ENCODE results near the gene LAMB3. TPM values are rescaled to one million over a fixed set of nuclear protein-coding genes. Genes with fewer than 3 reads are reported as not detected.

LAMB3 gene
- total RNA-seq, 1 experiment from 2014 or later = 0.85 TPM

- TF ChIP-seq PREB (CRISPR knock-in tag; IDR thresholded peaks at IDR 0.05; ENCODE audit: borderline replicate concordance) (no peak), ZMAT4 (CRISPR knock-in tag; IDR thresholded peaks at IDR 0.05) (no peak), ZNF416 (CRISPR knock-in tag; IDR thresholded peaks at IDR 0.05) (no peak), ZBTB21 (CRISPR knock-in tag; IDR thresholded peaks at IDR 0.05; ENCODE audit: borderline replicate concordance) (no peak), JAZF1 (CRISPR knock-in tag; IDR thresholded peaks at IDR 0.05) (no peak)
- TF ChIP-seq, protein P1, sequence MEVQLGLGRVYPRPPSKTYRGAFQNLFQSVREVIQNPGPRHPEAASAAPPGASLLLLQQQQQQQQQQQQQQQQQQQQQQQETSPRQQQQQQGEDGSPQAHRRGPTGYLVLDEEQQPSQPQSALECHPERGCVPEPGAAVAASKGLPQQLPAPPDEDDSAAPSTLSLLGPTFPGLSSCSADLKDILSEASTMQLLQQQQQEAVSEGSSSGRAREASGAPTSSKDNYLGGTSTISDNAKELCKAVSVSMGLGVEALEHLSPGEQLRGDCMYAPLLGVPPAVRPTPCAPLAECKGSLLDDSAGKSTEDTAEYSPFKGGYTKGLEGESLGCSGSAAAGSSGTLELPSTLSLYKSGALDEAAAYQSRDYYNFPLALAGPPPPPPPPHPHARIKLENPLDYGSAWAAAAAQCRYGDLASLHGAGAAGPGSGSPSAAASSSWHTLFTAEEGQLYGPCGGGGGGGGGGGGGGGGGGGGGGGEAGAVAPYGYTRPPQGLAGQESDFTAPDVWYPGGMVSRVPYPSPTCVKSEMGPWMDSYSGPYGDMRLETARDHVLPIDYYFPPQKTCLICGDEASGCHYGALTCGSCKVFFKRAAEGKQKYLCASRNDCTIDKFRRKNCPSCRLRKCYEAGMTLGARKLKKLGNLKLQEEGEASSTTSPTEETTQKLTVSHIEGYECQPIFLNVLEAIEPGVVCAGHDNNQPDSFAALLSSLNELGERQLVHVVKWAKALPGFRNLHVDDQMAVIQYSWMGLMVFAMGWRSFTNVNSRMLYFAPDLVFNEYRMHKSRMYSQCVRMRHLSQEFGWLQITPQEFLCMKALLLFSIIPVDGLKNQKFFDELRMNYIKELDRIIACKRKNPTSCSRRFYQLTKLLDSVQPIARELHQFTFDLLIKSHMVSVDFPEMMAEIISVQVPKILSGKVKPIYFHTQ (CRISPR knock-in tag; IDR thresholded peaks at IDR 0.05) = no peak
Observed at GRCh38 chr1:209585672-209586071, 66.6 kb downstream of the LAMB3 start (continued).

GRCh38 chr1:209585197-209585596, 67.0 kb downstream of the LAMB3 start:
- ATAC-seq (no peak), DNase-seq (ENCODE audit: low spot score) (no peak)
- no peak for TF ChIP-seq SMAD4 (CRISPR knock-in tag; IDR thresholded peaks at IDR 0.05)
- no peak for TF ChIP-seq MXD4 (CRISPR knock-in tag; IDR thresholded peaks at IDR 0.05; ENCODE audit: borderline replicate concordance)
- TF ChIP-seq NFE2L1 (CRISPR knock-in tag; IDR thresholded peaks at IDR 0.05) = no peak
- TF ChIP-seq ESRRA (CRISPR knock-in tag; IDR thresholded peaks at IDR 0.05; ENCODE audit: borderline replicate concordance) = no peak
- TF ChIP-seq, protein P2, sequence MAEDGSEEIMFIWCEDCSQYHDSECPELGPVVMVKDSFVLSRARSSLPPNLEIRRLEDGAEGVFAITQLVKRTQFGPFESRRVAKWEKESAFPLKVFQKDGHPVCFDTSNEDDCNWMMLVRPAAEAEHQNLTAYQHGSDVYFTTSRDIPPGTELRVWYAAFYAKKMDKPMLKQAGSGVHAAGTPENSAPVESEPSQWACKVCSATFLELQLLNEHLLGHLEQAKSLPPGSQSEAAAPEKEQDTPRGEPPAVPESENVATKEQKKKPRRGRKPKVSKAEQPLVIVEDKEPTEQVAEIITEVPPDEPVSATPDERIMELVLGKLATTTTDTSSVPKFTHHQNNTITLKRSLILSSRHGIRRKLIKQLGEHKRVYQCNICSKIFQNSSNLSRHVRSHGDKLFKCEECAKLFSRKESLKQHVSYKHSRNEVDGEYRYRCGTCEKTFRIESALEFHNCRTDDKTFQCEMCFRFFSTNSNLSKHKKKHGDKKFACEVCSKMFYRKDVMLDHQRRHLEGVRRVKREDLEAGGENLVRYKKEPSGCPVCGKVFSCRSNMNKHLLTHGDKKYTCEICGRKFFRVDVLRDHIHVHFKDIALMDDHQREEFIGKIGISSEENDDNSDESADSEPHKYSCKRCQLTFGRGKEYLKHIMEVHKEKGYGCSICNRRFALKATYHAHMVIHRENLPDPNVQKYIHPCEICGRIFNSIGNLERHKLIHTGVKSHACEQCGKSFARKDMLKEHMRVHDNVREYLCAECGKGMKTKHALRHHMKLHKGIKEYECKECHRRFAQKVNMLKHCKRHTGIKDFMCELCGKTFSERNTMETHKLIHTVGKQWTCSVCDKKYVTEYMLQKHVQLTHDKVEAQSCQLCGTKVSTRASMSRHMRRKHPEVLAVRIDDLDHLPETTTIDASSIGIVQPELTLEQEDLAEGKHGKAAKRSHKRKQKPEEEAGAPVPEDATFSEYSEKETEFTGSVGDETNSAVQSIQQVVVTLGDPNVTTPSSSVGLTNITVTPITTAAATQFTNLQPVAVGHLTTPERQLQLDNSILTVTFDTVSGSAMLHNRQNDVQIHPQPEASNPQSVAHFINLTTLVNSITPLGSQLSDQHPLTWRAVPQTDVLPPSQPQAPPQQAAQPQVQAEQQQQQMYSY (CRISPR knock-in tag; IDR thresholded peaks at IDR 0.05) = no peak
- TF ChIP-seq ZMAT4 (CRISPR knock-in tag; IDR thresholded peaks at IDR 0.05) = no peak
- Mint-ChIP-seq H3K9me3 (peaks cover 6% of the 10 kb centered on the region), H3K36me3 (no peaks in the 10 kb centered on the region), H3K4me3 (no peak overlapping the region), H3K27me3 (ENCODE audit: low read depth) (no peaks in the 10 kb centered on the region; the same call in 1 of the 2 replicates), H3K4me1 (no peaks in the 10 kb centered on the region; the same call in 1 of the 2 replicates), H3K27ac (no peak overlapping the region)
- CTCF ChIA-PET = interaction anchor here (0.6 to 4.7 kb wide), 9 partner anchors 8 to 163 kb away, joined by 3 to 38 read pairs (median 6); no protein-coding TSS in a partner anchor
- POLR2A ChIA-PET = no interaction called here

- no peak for DNase-seq (ENCODE audit: low spot score)
- Mint-ChIP-seq H3K4me1 (no peaks in the 10 kb centered on the region; the same call in 1 of the 2 replicates), H3K9me3 (peaks cover 6% of the 10 kb centered on the region), H3K36me3 (no peaks in the 10 kb centered on the region), H3K27me3 (ENCODE audit: low read depth) (no peaks in the 10 kb centered on the region; the same call in 1 of the 2 replicates), H3K4me3 (no peak overlapping the region), H3K27ac (no peak overlapping the region)
- POLR2A ChIA-PET = no interaction called here
- no peak for ATAC-seq
- CTCF ChIA-PET = interaction anchor here (0.8 to 4.7 kb wide), 13 partner anchors 7 to 376 kb away, joined by 3 to 38 read pairs (median 5); partner anchors contain the start of gene G0S2
- TF ChIP-seq ZNF263 (CRISPR knock-in tag; IDR thresholded peaks at IDR 0.05; ENCODE audit: low read depth) (no peak), ZNF671 (CRISPR knock-in tag; IDR thresholded peaks at IDR 0.05) (no peak), E2F4 (CRISPR knock-in tag; IDR thresholded peaks at IDR 0.05; ENCODE audit: borderline replicate concordance, low read depth) (no peak), ZBTB43 (CRISPR knock-in tag; IDR thresholded peaks at IDR 0.05) (no peak), KAT7 (CRISPR knock-in tag; IDR thresholded peaks at IDR 0.05; ENCODE audit: borderline replicate concordance) (no peak), ZBTB21 (CRISPR knock-in tag; IDR thresholded peaks at IDR 0.05; ENCODE audit: borderline replicate concordance) (no peak)
- TF ChIP-seq, protein P3, sequence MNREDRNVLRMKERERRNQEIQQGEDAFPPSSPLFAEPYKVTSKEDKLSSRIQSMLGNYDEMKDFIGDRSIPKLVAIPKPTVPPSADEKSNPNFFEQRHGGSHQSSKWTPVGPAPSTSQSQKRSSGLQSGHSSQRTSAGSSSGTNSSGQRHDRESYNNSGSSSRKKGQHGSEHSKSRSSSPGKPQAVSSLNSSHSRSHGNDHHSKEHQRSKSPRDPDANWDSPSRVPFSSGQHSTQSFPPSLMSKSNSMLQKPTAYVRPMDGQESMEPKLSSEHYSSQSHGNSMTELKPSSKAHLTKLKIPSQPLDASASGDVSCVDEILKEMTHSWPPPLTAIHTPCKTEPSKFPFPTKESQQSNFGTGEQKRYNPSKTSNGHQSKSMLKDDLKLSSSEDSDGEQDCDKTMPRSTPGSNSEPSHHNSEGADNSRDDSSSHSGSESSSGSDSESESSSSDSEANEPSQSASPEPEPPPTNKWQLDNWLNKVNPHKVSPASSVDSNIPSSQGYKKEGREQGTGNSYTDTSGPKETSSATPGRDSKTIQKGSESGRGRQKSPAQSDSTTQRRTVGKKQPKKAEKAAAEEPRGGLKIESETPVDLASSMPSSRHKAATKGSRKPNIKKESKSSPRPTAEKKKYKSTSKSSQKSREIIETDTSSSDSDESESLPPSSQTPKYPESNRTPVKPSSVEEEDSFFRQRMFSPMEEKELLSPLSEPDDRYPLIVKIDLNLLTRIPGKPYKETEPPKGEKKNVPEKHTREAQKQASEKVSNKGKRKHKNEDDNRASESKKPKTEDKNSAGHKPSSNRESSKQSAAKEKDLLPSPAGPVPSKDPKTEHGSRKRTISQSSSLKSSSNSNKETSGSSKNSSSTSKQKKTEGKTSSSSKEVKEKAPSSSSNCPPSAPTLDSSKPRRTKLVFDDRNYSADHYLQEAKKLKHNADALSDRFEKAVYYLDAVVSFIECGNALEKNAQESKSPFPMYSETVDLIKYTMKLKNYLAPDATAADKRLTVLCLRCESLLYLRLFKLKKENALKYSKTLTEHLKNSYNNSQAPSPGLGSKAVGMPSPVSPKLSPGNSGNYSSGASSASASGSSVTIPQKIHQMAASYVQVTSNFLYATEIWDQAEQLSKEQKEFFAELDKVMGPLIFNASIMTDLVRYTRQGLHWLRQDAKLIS (CRISPR knock-in tag; IDR thresholded peaks at IDR 0.05; ENCODE audit: borderline replicate concordance) = no peak
Observed at GRCh38 chr1:209584231-209584672, 68.0 kb downstream of the LAMB3 start.
